Inflammatory macrophage treated with lipopolysaccharide for 1 hour (primary cell): ENCODE results near the gene SIDT2.
"Not testable (repeated sequence)": the region's sequence is repeated elsewhere in the genome, so short reads cannot be mapped to it uniquely, and the experiment has no call there.

ENCODE experiments used
- DNase-seq, 2 donors: peaks; one replicate each; pipeline ENCODE4 v3.0.0-alpha.2; 2020 to 2022

Gene SIDT2

GRCh38 chr11:117205211-117205818 lies 26.8 kb downstream of the SIDT2 start:
- no peak for DNase-seq

- not testable (repeated sequence) for DNase-seq
These were observed 27.6 kb downstream of the SIDT2 start for GRCh38 chr11:117206111-117206510.

GRCh38 chr11:117206859-117207258 lies 28.3 kb downstream of the SIDT2 start:
- not testable (repeated sequence) for DNase-seq

GRCh38 chr11:117207481-117207880 lies 28.9 kb downstream of the SIDT2 start:
- not testable (repeated sequence) for DNase-seq

GRCh38 chr11:117208710-117209109 lies 30.2 kb downstream of the SIDT2 start:
- DNase-seq, result not testable (repeated sequence)

GRCh38 chr11:117209351-117210125 lies 31.0 kb downstream of the SIDT2 start:
- peak in 1 of 2 donors; percentile 26 for DNase-seq

GRCh38 chr11:117210620-117211019 lies 32.1 kb downstream of the SIDT2 start:
- no peak for DNase-seq

GRCh38 chr11:117212697-117213355 lies 34.3 kb downstream of the SIDT2 start:
- DNase-seq, result no peak

- DNase-seq, result no peak
These were observed 36.0 kb downstream of the SIDT2 start for GRCh38 chr11:117214404-117215110.

- DNase-seq, result no peak
These were observed 38.9 kb downstream of the SIDT2 start for GRCh38 chr11:117217141-117218084.

- DNase-seq, result no peak
These were observed 39.8 kb downstream of the SIDT2 start for GRCh38 chr11:117218133-117218915.

GRCh38 chr11:117219001-117219400 lies 40.5 kb downstream of the SIDT2 start:
- no peak for DNase-seq

- DNase-seq, result no peak
These were observed 40.9 kb downstream of the SIDT2 start for GRCh38 chr11:117219455-117219854.

- no peak for DNase-seq
These were observed 41.5 kb downstream of the SIDT2 start for GRCh38 chr11:117219995-117220394.

GRCh38 chr11:117220568-117220967 lies 42.0 kb downstream of the SIDT2 start:
- DNase-seq, result no peak

- no peak for DNase-seq
These were observed 42.6 kb downstream of the SIDT2 start for GRCh38 chr11:117220999-117221774.

GRCh38 chr11:117221775-117222517 lies 43.4 kb downstream of the SIDT2 start:
- DNase-seq, result peak in 1 of 2 donors; percentile 22

GRCh38 chr11:117222991-117223740 lies 44.6 kb downstream of the SIDT2 start:
- DNase-seq, result no peak
